ENCODE measurements around the gene DMRTB1. TPM values are rescaled to one million over a fixed set of nuclear protein-coding genes. Genes with fewer than 3 reads are reported as not detected.

The DMRTB1 gene
- total RNA-seq, 1 experiment from 2014 or later, result not detected

GRCh38 chr1:53415432-53415831 is 43.8 kb upstream of the DMRTB1 start:
- Mint-ChIP-seq H3K27me3 (ENCODE audit: unreplicated experiment) (peaks cover 46% of the 10 kb centered on the region), H3K9me3 (ENCODE audit: low read depth, unreplicated experiment) (no peaks in the 10 kb centered on the region), H3K4me1 (ENCODE audit: low read depth, unreplicated experiment) (peaks cover 13% of the 10 kb centered on the region), H3K36me3 (ENCODE audit: insufficient read depth, unreplicated experiment) (no peaks in the 10 kb centered on the region), H3K4me3 (ENCODE audit: low read depth, unreplicated experiment) (no peak overlapping the region), H3K27ac (ENCODE audit: unreplicated experiment) (no peak overlapping the region)
- no peak for TF ChIP-seq CTCF (IDR thresholded peaks at IDR 0.05; ENCODE audit: unreplicated experiment)
- CTCF ChIA-PET, result no interaction called here
- intact Hi-C loops (cut with micrococcal nuclease; ENCODE audit: unreplicated experiment), result no loop called here
- DNase-seq, result no peak
- BruUV-seq (replicated peaks), result no TSS peak

GRCh38 chr1:53416269-53416813 is 42.9 kb upstream of the DMRTB1 start:
- peaks cover 55% of the 10 kb centered on the region for H3K27me3 Mint-ChIP-seq (ENCODE audit: unreplicated experiment)
- BruUV-seq (replicated peaks), result no TSS peak
- peaks cover 13% of the 10 kb centered on the region for H3K4me1 Mint-ChIP-seq (ENCODE audit: low read depth, unreplicated experiment)
- no peak for TF ChIP-seq CTCF (IDR thresholded peaks at IDR 0.05; ENCODE audit: unreplicated experiment)
- H3K27ac Mint-ChIP-seq (ENCODE audit: unreplicated experiment), result no peak overlapping the region
- intact Hi-C loops (cut with micrococcal nuclease; ENCODE audit: unreplicated experiment), result no loop called here
- no peak overlapping the region for H3K4me3 Mint-ChIP-seq (ENCODE audit: low read depth, unreplicated experiment)
- H3K9me3 Mint-ChIP-seq (ENCODE audit: low read depth, unreplicated experiment), result no peaks in the 10 kb centered on the region
- no peak for DNase-seq
- no peaks in the 10 kb centered on the region for H3K36me3 Mint-ChIP-seq (ENCODE audit: insufficient read depth, unreplicated experiment)
- CTCF ChIA-PET, result no interaction called here

GRCh38 chr1:53417074-53417511 is 42.1 kb upstream of the DMRTB1 start:
- Mint-ChIP-seq H3K36me3 (ENCODE audit: insufficient read depth, unreplicated experiment) (no peaks in the 10 kb centered on the region), H3K27ac (ENCODE audit: unreplicated experiment) (no peak overlapping the region), H3K4me1 (ENCODE audit: low read depth, unreplicated experiment) (peaks cover 13% of the 10 kb centered on the region), H3K9me3 (ENCODE audit: low read depth, unreplicated experiment) (no peaks in the 10 kb centered on the region), H3K4me3 (ENCODE audit: low read depth, unreplicated experiment) (no peak overlapping the region), H3K27me3 (ENCODE audit: unreplicated experiment) (peaks cover 63% of the 10 kb centered on the region)
- BruUV-seq (replicated peaks), result no TSS peak
- CTCF ChIA-PET, result interaction anchor here (0.6 kb wide), 1 partner anchor 16 kb away, joined by 3 read pairs; no protein-coding TSS in a partner anchor
- no peak for DNase-seq
- intact Hi-C loops (cut with micrococcal nuclease; ENCODE audit: unreplicated experiment), result no loop called here
- no peak for TF ChIP-seq CTCF (IDR thresholded peaks at IDR 0.05; ENCODE audit: unreplicated experiment)

- intact Hi-C loops (cut with micrococcal nuclease; ENCODE audit: unreplicated experiment), result no loop called here
- BruUV-seq (replicated peaks), result no TSS peak
- H3K36me3 Mint-ChIP-seq (ENCODE audit: insufficient read depth, unreplicated experiment), result no peaks in the 10 kb centered on the region
- no peak overlapping the region for H3K27ac Mint-ChIP-seq (ENCODE audit: unreplicated experiment)
- no peak for DNase-seq
- H3K4me1 Mint-ChIP-seq (ENCODE audit: low read depth, unreplicated experiment), result no peaks in the 10 kb centered on the region
- H3K9me3 Mint-ChIP-seq (ENCODE audit: low read depth, unreplicated experiment), result no peaks in the 10 kb centered on the region
- H3K4me3 Mint-ChIP-seq (ENCODE audit: low read depth, unreplicated experiment), result no peak overlapping the region
- CTCF ChIA-PET, result no interaction called here
- no peak for TF ChIP-seq CTCF (IDR thresholded peaks at IDR 0.05; ENCODE audit: unreplicated experiment)
- H3K27me3 Mint-ChIP-seq (ENCODE audit: unreplicated experiment), result peaks cover 64% of the 10 kb centered on the region
Measured at GRCh38 chr1:53419034-53419433, 40.2 kb upstream of the DMRTB1 start.

Measured in Calu3 (cell line).